WTC11 (cell line): ENCODE data around the gene LETM1. TPM values are rescaled to one million over a fixed set of nuclear protein-coding genes. Genes with fewer than 3 reads are reported as not detected.
A peak's percentile ranks its signal among the peaks of the same experiment; 100 is the strongest.

ENCODE experiments used
- ATAC-seq: fragments of 200-7000 bp; cut with Tn5 transposase; 2 replicates; pipeline ENCODE4 v1.10.0; 2021; ENCODE audit warnings: mild to moderate bottlenecking, moderate library complexity
- CTCF ChIA-PET: fragments of 300-600 bp; sonication (Branson Sonifier 250); formaldehyde crosslinking; loops from one replicate; lab custom pipeline; 2021; ENCODE audit warnings: antibody characterized with exemption; lab: Charles Lee
- POLR2A ChIA-PET: fragments of 350-600 bp; sonication (Branson Sonifier 250); formaldehyde crosslinking; loops from one replicate; lab custom pipeline; 2021; ENCODE audit warnings: antibody characterized with exemption; lab: Charles Lee
- DNase-seq: peaks from one replicate; pipeline ENCODE4 v3.0.0; 2021; ENCODE audit warnings: low spot score
- H3K27ac Mint-ChIP-seq: 2 replicates; pipeline ENCODE4 v1.8.0; 2021; ENCODE audit warnings: mixed read lengths
- H3K27me3 Mint-ChIP-seq: 2 replicates; pipeline ENCODE4 v1.8.0; 2021; ENCODE audit warnings: low read depth, mild to moderate bottlenecking, moderate library complexity, mixed read lengths
- H3K36me3 Mint-ChIP-seq: 2 replicates; pipeline ENCODE4 v1.8.0; 2021; ENCODE audit warnings: mixed read lengths
- H3K4me1 Mint-ChIP-seq: 2 replicates; pipeline ENCODE4 v1.8.0; 2022; ENCODE audit warnings: mixed read lengths
- H3K4me3 Mint-ChIP-seq: 2 replicates; pipeline ENCODE4 v1.8.0; 2021; ENCODE audit warnings: mild to moderate bottlenecking, moderate library complexity, mixed read lengths
- H3K9me3 Mint-ChIP-seq: 2 replicates; pipeline ENCODE4 v1.8.0; 2021; ENCODE audit warnings: mixed read lengths
- AR ChIP-seq: fragments of 250-450 bp; sonication (Bioruptor Pico); IDR thresholded peaks from 2 replicates; pipeline ENCODE4 v1.9.0; 2021; ENCODE audit warnings: mild to moderate bottlenecking
- ATF1 ChIP-seq: sonication (generic); formaldehyde crosslinking; IDR thresholded peaks from 2 replicates; pipeline ENCODE4 v1.8.1; 2023; ENCODE audit warnings: mild to moderate bottlenecking, moderate library complexity, missing genetic modification reagents
- ATF2 ChIP-seq: sonication (generic); formaldehyde crosslinking; IDR thresholded peaks from 2 replicates; pipeline ENCODE4 v1.8.1; 2022; ENCODE audit warnings: low read depth, missing genetic modification reagents, borderline replicate concordance
- ATF3 ChIP-seq: sonication (generic); formaldehyde crosslinking; conservative IDR thresholded peaks from 2 replicates; pipeline ENCODE4 v1.8.1; 2022; ENCODE audit warnings: mild to moderate bottlenecking, missing genetic modification reagents
- ATF6 ChIP-seq: sonication (generic); formaldehyde crosslinking; IDR thresholded peaks from 2 replicates; pipeline ENCODE4 v1.8.1; 2023; ENCODE audit warnings: mild to moderate bottlenecking, missing genetic modification reagents
- EMX1 ChIP-seq: fragments of 250-450 bp; sonication (Bioruptor Pico); IDR thresholded peaks from 2 replicates; pipeline ENCODE4 v1.8.0; 2021; ENCODE audit warnings: mild to moderate bottlenecking
- ERG ChIP-seq: fragments of 250-450 bp; sonication (Bioruptor Pico); IDR thresholded peaks from 2 replicates; pipeline ENCODE4 v1.8.0; 2021; ENCODE audit warnings: mild to moderate bottlenecking
- GRHL2 ChIP-seq: fragments of 250-450 bp; sonication (Bioruptor Pico); IDR thresholded peaks from 2 replicates; pipeline ENCODE4 v1.8.0; 2022; ENCODE audit warnings: mild to moderate bottlenecking, moderate library complexity; ENCODE audit not compliant: insufficient replicate concordance, severe bottlenecking
- JAZF1 ChIP-seq: fragments of 250-450 bp; sonication (Bioruptor Pico); IDR thresholded peaks from 2 replicates; pipeline ENCODE4 v1.9.0; 2021; ENCODE audit warnings: moderate library complexity, mild to moderate bottlenecking, inconsistent platforms
- NFYB ChIP-seq: sonication (generic); formaldehyde crosslinking; conservative IDR thresholded peaks from 2 replicates; pipeline ENCODE4 v1.8.0; 2022; ENCODE audit warnings: low read depth, missing genetic modification reagents
- NR2C2 ChIP-seq: sonication (generic); formaldehyde crosslinking; IDR thresholded peaks from 2 replicates; pipeline ENCODE4 v1.8.0; 2022; ENCODE audit warnings: mild to moderate bottlenecking, missing genetic modification reagents
- RORB ChIP-seq: fragments of 250-450 bp; sonication (Bioruptor Pico); IDR thresholded peaks from 2 replicates; pipeline ENCODE4 v1.9.0; 2021; ENCODE audit warnings: mild to moderate bottlenecking
- SMAD4 ChIP-seq: sonication (generic); formaldehyde crosslinking; IDR thresholded peaks from 2 replicates; pipeline ENCODE4 v1.8.0; 2022; ENCODE audit warnings: mild to moderate bottlenecking, missing genetic modification reagents
- SOX15 ChIP-seq: fragments of 250-450 bp; sonication (Bioruptor Pico); IDR thresholded peaks from 2 replicates; pipeline ENCODE4 v1.9.0; 2021; ENCODE audit warnings: mild to moderate bottlenecking
- STAT6 ChIP-seq: sonication (generic); formaldehyde crosslinking; conservative IDR thresholded peaks from 2 replicates; pipeline ENCODE4 v1.8.1; 2023; ENCODE audit warnings: mild to moderate bottlenecking, low read depth, missing genetic modification reagents, moderate library complexity
- TEAD1 ChIP-seq: sonication (generic); formaldehyde crosslinking; IDR thresholded peaks from 2 replicates; pipeline ENCODE4 v1.8.0; 2022; ENCODE audit warnings: mild to moderate bottlenecking, missing genetic modification reagents
- TEAD4 ChIP-seq: sonication (generic); formaldehyde crosslinking; IDR thresholded peaks from 2 replicates; pipeline ENCODE4 v1.8.0; 2022; ENCODE audit warnings: mild to moderate bottlenecking, missing genetic modification reagents
- USF1 ChIP-seq: sonication (generic); formaldehyde crosslinking; IDR thresholded peaks from 2 replicates; pipeline ENCODE4 v1.8.0; 2022; ENCODE audit warnings: mild to moderate bottlenecking, missing genetic modification reagents
- ZMAT4 ChIP-seq: fragments of 250-450 bp; sonication (Bioruptor Pico); IDR thresholded peaks from 2 replicates; pipeline ENCODE4 v1.9.0; 2021; ENCODE audit warnings: mild to moderate bottlenecking
- ZNF138 ChIP-seq: sonication (generic); formaldehyde crosslinking; conservative IDR thresholded peaks from 2 replicates; pipeline ENCODE4 v1.8.1; 2022; ENCODE audit warnings: mild to moderate bottlenecking, moderate library complexity, missing genetic modification reagents
- ZNF219 ChIP-seq: sonication (generic); formaldehyde crosslinking; IDR thresholded peaks from 2 replicates; pipeline ENCODE4 v1.8.0; 2023; ENCODE audit warnings: missing genetic modification reagents, mild to moderate bottlenecking, borderline replicate concordance
- ZNF423 ChIP-seq: fragments of 250-450 bp; sonication (Bioruptor Pico); IDR thresholded peaks from 2 replicates; pipeline ENCODE4 v2.1.2; 2022; ENCODE audit warnings: mild to moderate bottlenecking, moderate library complexity
- total RNA-seq: library from RNA; stranded (reverse); gene quantifications from 3 replicates; pipeline ENCODE4 v1.2.3, GENCODE V29; 2021

Gene LETM1
- total RNA-seq, 1 experiment from 2014 or later, result 66.7 TPM

- no peak for DNase-seq
- no peaks in the 10 kb centered on the region for H3K27me3 Mint-ChIP-seq
- no peaks in the 10 kb centered on the region for H3K9me3 Mint-ChIP-seq
- H3K4me1 Mint-ChIP-seq, result peaks cover 2% of the 10 kb centered on the region
- H3K27ac Mint-ChIP-seq, result no peak overlapping the region
- no peak for ATAC-seq
- no peak overlapping the region for H3K4me3 Mint-ChIP-seq
- ChIA-PET CTCF (interaction anchor here (0.6 kb wide), 1 partner anchor 179 kb away, joined by 3 read pairs; no protein-coding TSS in a partner anchor), POLR2A (no interaction called here)
- peaks cover 48% of the 10 kb centered on the region for H3K36me3 Mint-ChIP-seq
- TF ChIP-seq ATF1 (CRISPR knock-in tag), result no peak
- TF ChIP-seq EMX1 (CRISPR knock-in tag), result no peak
- TF ChIP-seq TEAD1, result no peak
- no peak for TF ChIP-seq AR (CRISPR knock-in tag)
Observed at GRCh38 chr4:1904042-1904441, 48.1 kb upstream of the LETM1 start.

- TF ChIP-seq ZNF138 (CRISPR knock-in tag), result no peak
- TF ChIP-seq SOX15 (CRISPR knock-in tag), result no peak
- no peak for TF ChIP-seq USF1 (CRISPR knock-in tag)
- TF ChIP-seq ATF2 (CRISPR knock-in tag), result no peak
- TF ChIP-seq GRHL2 (CRISPR knock-in tag), result no peak
- TF ChIP-seq ZNF423 (CRISPR knock-in tag), result no peak
- no peak for TF ChIP-seq NFYB (CRISPR knock-in tag)
- no peak for TF ChIP-seq STAT6
- TF ChIP-seq SMAD4 (CRISPR knock-in tag), result no peak
- no peak for TF ChIP-seq ZMAT4 (CRISPR knock-in tag)
- TF ChIP-seq ATF6 (CRISPR knock-in tag), result no peak
- TF ChIP-seq JAZF1 (CRISPR knock-in tag), result no peak
- no peak for TF ChIP-seq ERG (CRISPR knock-in tag)
- no peak for TF ChIP-seq ATF3
- no peak for TF ChIP-seq ZNF219 (CRISPR knock-in tag)
- TF ChIP-seq TEAD4 (CRISPR knock-in tag), result no peak
- no peak for TF ChIP-seq NR2C2 (CRISPR knock-in tag)
- no peak for TF ChIP-seq RORB (CRISPR knock-in tag)
- Mint-ChIP-seq H3K36me3 (peaks cover 48% of the 10 kb centered on the region), H3K4me1 (peaks cover 6% of the 10 kb centered on the region), H3K4me3 (no peak overlapping the region), H3K27ac (peak overlapping the region; percentile 60; the same call in 1 of the 2 replicates), H3K9me3 (no peaks in the 10 kb centered on the region), H3K27me3 (no peaks in the 10 kb centered on the region)
- no peak for ATAC-seq
- POLR2A ChIA-PET, result no interaction called here
- no peak for DNase-seq
- CTCF ChIA-PET, result interaction anchor here (0.7 to 0.9 kb wide), 2 partner anchors 8 to 1658 kb away, joined by 3 read pairs; no protein-coding TSS in a partner anchor
Observed at GRCh38 chr4:1903035-1903434, 47.1 kb upstream of the LETM1 start.
